GM12878 (cell line): ENCODE results near the gene ANK3. TPM values are rescaled to one million over a fixed set of nuclear protein-coding genes. Genes with fewer than 3 reads are reported as not detected.

Experiments used
- ATAC-seq: fragments of 200-7000 bp; cut with Tn5 transposase; 3 replicates; pipeline ENCODE4 v1.9.1; 2020; ENCODE audit warnings: mild to moderate bottlenecking, moderate library complexity
- BruUV-seq: library from RNA; stranded (reverse); fragments of 400-500 nt; replicated peaks from 2 replicates; lab custom pipeline; 2021; lab: Mats Ljungman, UMichigan
- CTCF ChIA-PET: fragments of 300-600 bp; sonication (Branson Sonifier 250); formaldehyde crosslinking; extraction: SDS; loops from one replicate; lab custom pipeline; 2021; ENCODE audit warnings: inconsistent platforms; lab: Yijun Ruan, JAX
- POLR2A ChIA-PET: fragments of 350-600 bp; formaldehyde crosslinking; extraction: SDS; loops from one replicate; lab custom pipeline; 2021; ENCODE audit warnings: inconsistent platforms; lab: Charles Lee
- RAD21 ChIA-PET: fragments of 300-600 bp; sonication (Branson Sonifier 250); formaldehyde crosslinking; loops from one replicate; lab custom pipeline; 2023; ENCODE audit warnings: antibody characterized with exemption; ENCODE audit not compliant: unreplicated experiment; lab: Charles Lee
- SMC1A ChIA-PET: fragments of 300-600 bp; sonication (Branson Sonifier 250); formaldehyde crosslinking; loops from one replicate; lab custom pipeline; 2023; ENCODE audit not compliant: unreplicated experiment, uncharacterized antibody; lab: Charles Lee
- DNase-seq: peaks from one replicate; pipeline ENCODE4 v3.0.0-alpha.2; 2011; ENCODE audit warnings: low read depth, low spot score
- FAIRE-seq: peaks from 3 replicates; lab custom pipeline; 2011; peaks lifted over from hg19 to GRCh38; lab: Jason Lieb, UNC
- H2AFZ ChIP-seq: 2 replicates; pipeline ENCODE4 v1.6.0; 2011; ENCODE audit warnings: low read depth, low read length, control low read depth; ENCODE audit not compliant: control insufficient read depth
- H3K27ac ChIP-seq: 2 replicates; pipeline ENCODE4 v1.5.1; 2011; ENCODE audit warnings: control low read depth; ENCODE audit not compliant: control insufficient read depth, insufficient read depth
- H3K27me3 ChIP-seq, 2 experiments: replicated peaks in 1 of 2; 2 replicates each; pipeline versions ENCODE4 v1.6.0 to v1.6.1; 2011; ENCODE audit warnings: low read length in 1 of 2; ENCODE audit not compliant: control insufficient read depth in 2 of 2, insufficient read depth in 2 of 2
- H3K36me3 ChIP-seq, 2 experiments: 2 replicates each; pipeline ENCODE4 v1.5.1; 2011; ENCODE audit warnings: low read length in 1 of 2; ENCODE audit not compliant: control insufficient read depth in 2 of 2, insufficient read depth in 2 of 2
- H3K4me1 ChIP-seq: 2 replicates; pipeline ENCODE4 v1.6.1; 2011; ENCODE audit warnings: mild to moderate bottlenecking, low read length, moderate library complexity, mixed read lengths; ENCODE audit not compliant: control insufficient read depth, insufficient read depth
- H3K4me2 ChIP-seq: 2 replicates; pipeline ENCODE4 v1.6.0; 2011; ENCODE audit warnings: control low read depth; ENCODE audit not compliant: control insufficient read depth, insufficient read depth
- H3K4me3 ChIP-seq: fragments of 200-600 bp; sonication (generic); 2 replicates; pipeline ENCODE4 v1.5.1; 2016
- H3K79me2 ChIP-seq: 2 replicates; pipeline ENCODE4 v1.6.0; 2011; ENCODE audit warnings: low read length; ENCODE audit not compliant: control insufficient read depth, insufficient read depth
- H3K9ac ChIP-seq: 2 replicates; pipeline ENCODE4 v1.8.0; 2011; ENCODE audit warnings: low read length, control low read depth, mixed read lengths; ENCODE audit not compliant: control insufficient read depth, insufficient read depth
- H3K9me3 ChIP-seq: replicated peaks from 3 replicates; pipeline ENCODE4 v1.5.1; 2011; ENCODE audit warnings: mild to moderate bottlenecking, low read length; ENCODE audit not compliant: control insufficient read depth, insufficient read depth
- H4K20me1 ChIP-seq: 2 replicates; pipeline ENCODE4 v1.6.0; 2011; ENCODE audit not compliant: control insufficient read depth, insufficient read depth
- ATF7 ChIP-seq: fragments of 450-650 bp; IDR thresholded peaks from 2 replicates; pipeline ENCODE4 v1.6.1; 2016; ENCODE audit warnings: low read depth, mild to moderate bottlenecking
- BCL11A ChIP-seq: IDR thresholded peaks from 2 replicates; pipeline ENCODE4 v1.6.1; 2011; ENCODE audit warnings: low read depth, low read length
- CBX3 ChIP-seq: fragments of 200-600 bp; sonication (generic); IDR thresholded peaks from 2 replicates; pipeline ENCODE4 v1.6.1; 2016; ENCODE audit warnings: low read depth, borderline replicate concordance
- CHD1 ChIP-seq: IDR thresholded peaks from 2 replicates; pipeline ENCODE4 v1.6.1; 2012; ENCODE audit warnings: low read depth, low read length, improper control_type of control experiment
- CREM ChIP-seq: IDR thresholded peaks from 2 replicates; pipeline ENCODE4 v1.6.1; 2014; ENCODE audit warnings: antibody characterized with exemption, low read depth
- FOXM1 ChIP-seq: IDR thresholded peaks from 2 replicates; pipeline ENCODE4 v1.6.1; 2012; ENCODE audit warnings: low read depth, mild to moderate bottlenecking, inconsistent platforms, low read length, moderate library complexity
- HDAC2 ChIP-seq: fragments of 200-600 bp; sonication (generic); IDR thresholded peaks from 2 replicates; pipeline ENCODE4 v1.6.1; 2017
- HDGF ChIP-seq: fragments of 450-650 bp; IDR thresholded peaks from 2 replicates; pipeline ENCODE4 v1.6.1; 2016; ENCODE audit warnings: antibody characterized with exemption
- IKZF1 ChIP-seq: fragments of 450-650 bp; conservative IDR thresholded peaks from 2 replicates; pipeline ENCODE4 v1.6.1; 2017; ENCODE audit warnings: antibody characterized with exemption, mild to moderate bottlenecking
- JUNB ChIP-seq: IDR thresholded peaks from 2 replicates; pipeline ENCODE4 v1.6.1; 2016; ENCODE audit warnings: antibody characterized with exemption, mild to moderate bottlenecking
- MEF2A ChIP-seq: IDR thresholded peaks from 2 replicates; pipeline ENCODE4 v1.6.1; 2011; ENCODE audit warnings: low read depth, mild to moderate bottlenecking, low read length, moderate library complexity; ENCODE audit not compliant: insufficient read depth
- NBN ChIP-seq: fragments of 450-650 bp; IDR thresholded peaks from 2 replicates; pipeline ENCODE4 v1.6.1; 2016
- NFIC ChIP-seq: IDR thresholded peaks from 2 replicates; pipeline ENCODE4 v1.6.1; 2012; ENCODE audit warnings: low read depth, mild to moderate bottlenecking, inconsistent platforms, low read length, moderate library complexity
- RUNX3 ChIP-seq: IDR thresholded peaks from 2 replicates; pipeline ENCODE4 v1.6.1; 2012; ENCODE audit warnings: low read length, inconsistent platforms
- SMARCA5 ChIP-seq: fragments of 450-650 bp; IDR thresholded peaks from 2 replicates; pipeline ENCODE4 v1.6.1; 2017; ENCODE audit warnings: mild to moderate bottlenecking
- TARDBP ChIP-seq: IDR thresholded peaks from 2 replicates; pipeline ENCODE4 v1.6.1; 2016; ENCODE audit warnings: borderline replicate concordance
- ZNF207 ChIP-seq: fragments of 450-650 bp; IDR thresholded peaks from 2 replicates; pipeline ENCODE4 v1.6.1; 2014; ENCODE audit warnings: antibody characterized with exemption, mild to moderate bottlenecking, borderline replicate concordance
- ZNF217 ChIP-seq: fragments of 450-650 bp; IDR thresholded peaks from 2 replicates; pipeline ENCODE4 v1.6.1; 2017; ENCODE audit warnings: antibody characterized with exemption, mild to moderate bottlenecking
- ZNF274 ChIP-seq: IDR thresholded peaks from one replicate; pipeline ENCODE4 v1.8.0; 2011; ENCODE audit not compliant: insufficient read length, insufficient read depth
- ZZZ3 ChIP-seq: IDR thresholded peaks from 2 replicates; pipeline ENCODE4 v1.6.1; 2011; ENCODE audit warnings: low read depth; ENCODE audit not compliant: control insufficient read depth, insufficient read length
- WGBS: methylation state at CpG from one replicate; pipeline ENCODE4 v1.1.6; 2016; ENCODE audit warnings: low lambda C conversion rate; ENCODE audit not compliant: insufficient replicate concordance, insufficient coverage; ENCODE audit errors: missing lambda C conversion rate; 5-methylcytosine and 5-hydroxymethylcytosine counted together
- in situ Hi-C: fragments of 300-500 bp; cut with MboI; formaldehyde crosslinking; loops from 9 replicates; pipeline ENCODE4 v1.14.3; 2018; ENCODE audit warnings: mixed read lengths
- intact Hi-C: fragments of 100-400 bp; cut with micrococcal nuclease; formaldehyde crosslinking; loops from one replicate; pipeline ENCODE4 v1.14.2; 2022; ENCODE audit not compliant: unreplicated experiment
- polyA plus RNA-seq, 11 experiments: library from polyadenylated mRNA; depleted of rRNA in 4 of 11; unstranded in 6 of 11; stranded (reverse) in 5 of 11; fragments of >200 nt; fragmentation: Nextera tagmentation in 4 of 11; fragmentation: Illumina TruSeq in 1 of 11; extraction: Ambion mirVana in 4 of 11; extraction: Trizol in 1 of 11; gene quantifications; 1 replicate in 1 of 11; 2 replicates in 10 of 11; pipeline versions ENCODE4 v1.2.1 to v1.2.3, GENCODE V29; 2011 to 2016; ENCODE audit warnings: inconsistent platforms in 2 of 11, missing spikeins in 2 of 11, low read depth in 1 of 11
- total RNA-seq, 4 experiments: library from RNA; depleted of rRNA in 3 of 4; stranded (reverse); fragments of >200 nt in 3 of 4; fragmentation: Illumina TruSeq in 1 of 4; extraction: Trizol in 1 of 4; gene quantifications; 2 replicates each; pipeline versions ENCODE4 v1.2.1 to v1.2.3, GENCODE V29; 2013 to 2021
- TF ChIP-seq, protein P1 (sequence below): IDR thresholded peaks from 2 replicates; pipeline ENCODE4 v1.6.1; 2012; ENCODE audit warnings: low read length, inconsistent platforms
- TF ChIP-seq, protein P2 (sequence below): fragments of 450-650 bp; IDR thresholded peaks from 2 replicates; pipeline ENCODE4 v1.6.1; 2016; ENCODE audit warnings: mild to moderate bottlenecking

ANK3 gene
- total and polyA plus RNA-seq, 10 of the 15 experiments (the other 5 are each of a cell fraction or from before 2014, with no cell fraction given): 0.06 to 0.82 (median 0.20) TPM; not detected in 2

DNA sequence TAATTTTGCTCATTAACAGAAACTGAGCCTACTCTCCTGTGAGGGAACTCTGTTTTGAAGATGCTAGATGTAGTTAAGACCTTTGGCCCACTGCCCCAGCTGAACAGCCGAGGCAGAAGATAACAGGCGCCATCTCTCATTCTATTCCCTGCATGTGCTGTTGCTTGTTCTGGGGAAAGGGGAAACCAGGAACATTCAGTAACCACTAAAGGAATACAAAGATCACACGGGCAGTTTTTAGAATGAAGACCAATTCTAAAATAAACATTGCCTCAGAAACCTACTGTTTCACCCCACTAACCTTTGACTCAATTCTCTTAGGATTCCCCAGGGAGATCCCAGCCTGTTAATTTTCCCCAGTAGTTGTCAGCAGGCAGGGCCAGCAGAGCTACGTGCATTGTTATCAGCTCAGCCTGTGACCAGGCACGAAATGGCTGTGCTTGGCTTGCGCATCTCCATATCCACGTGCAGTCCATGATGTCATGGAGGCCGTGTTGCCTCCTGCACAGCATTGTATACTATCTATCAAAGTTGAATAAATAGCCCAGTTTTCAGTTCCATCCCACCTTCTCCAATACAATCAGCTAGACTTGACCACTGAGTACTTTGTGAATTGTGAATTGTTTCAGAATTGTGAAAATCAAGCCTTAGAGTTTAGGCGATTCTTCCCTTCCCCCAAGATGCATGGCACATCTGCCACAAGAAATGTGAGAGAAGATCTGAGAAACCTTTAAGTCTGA, 36.0 kb downstream of the ANK3 start:
- no peak for FAIRE-seq
- no peak for TF ChIP-seq ZNF207
- TF ChIP-seq, protein P1, sequence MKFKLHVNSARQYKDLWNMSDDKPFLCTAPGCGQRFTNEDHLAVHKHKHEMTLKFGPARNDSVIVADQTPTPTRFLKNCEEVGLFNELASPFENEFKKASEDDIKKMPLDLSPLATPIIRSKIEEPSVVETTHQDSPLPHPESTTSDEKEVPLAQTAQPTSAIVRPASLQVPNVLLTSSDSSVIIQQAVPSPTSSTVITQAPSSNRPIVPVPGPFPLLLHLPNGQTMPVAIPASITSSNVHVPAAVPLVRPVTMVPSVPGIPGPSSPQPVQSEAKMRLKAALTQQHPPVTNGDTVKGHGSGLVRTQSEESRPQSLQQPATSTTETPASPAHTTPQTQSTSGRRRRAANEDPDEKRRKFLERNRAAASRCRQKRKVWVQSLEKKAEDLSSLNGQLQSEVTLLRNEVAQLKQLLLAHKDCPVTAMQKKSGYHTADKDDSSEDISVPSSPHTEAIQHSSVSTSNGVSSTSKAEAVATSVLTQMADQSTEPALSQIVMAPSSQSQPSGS: peak; percentile 65
- TF ChIP-seq IKZF1: peak; percentile 37; the same call in 1 of the 2 replicates
- peak; percentile 50; the same call in 1 of the 2 replicates for TF ChIP-seq ATF7
- TF ChIP-seq TARDBP: no peak
- TF ChIP-seq HDAC2: no peak
- TF ChIP-seq RUNX3: peak; percentile 59
- no peak for TF ChIP-seq CHD1
- no peak for TF ChIP-seq SMARCA5
- no peak for TF ChIP-seq CBX3
- peak; percentile 35; the same call in 1 of the 2 replicates for TF ChIP-seq JUNB
- TF ChIP-seq, protein P2, sequence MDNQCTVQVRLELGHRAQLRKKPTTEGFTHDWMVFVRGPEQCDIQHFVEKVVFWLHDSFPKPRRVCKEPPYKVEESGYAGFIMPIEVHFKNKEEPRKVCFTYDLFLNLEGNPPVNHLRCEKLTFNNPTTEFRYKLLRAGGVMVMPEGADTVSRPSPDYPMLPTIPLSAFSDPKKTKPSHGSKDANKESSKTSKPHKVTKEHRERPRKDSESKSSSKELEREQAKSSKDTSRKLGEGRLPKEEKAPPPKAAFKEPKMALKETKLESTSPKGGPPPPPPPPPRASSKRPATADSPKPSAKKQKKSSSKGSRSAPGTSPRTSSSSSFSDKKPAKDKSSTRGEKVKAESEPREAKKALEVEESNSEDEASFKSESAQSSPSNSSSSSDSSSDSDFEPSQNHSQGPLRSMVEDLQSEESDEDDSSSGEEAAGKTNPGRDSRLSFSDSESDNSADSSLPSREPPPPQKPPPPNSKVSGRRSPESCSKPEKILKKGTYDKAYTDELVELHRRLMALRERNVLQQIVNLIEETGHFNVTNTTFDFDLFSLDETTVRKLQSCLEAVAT: no peak
- TF ChIP-seq NFIC: peak; percentile 60
- TF ChIP-seq NBN: no peak
- 0 out of 2 replicates have a peak, but pooled peaks have one; percentile 37 for TF ChIP-seq BCL11A
- no peak for TF ChIP-seq ZZZ3
- TF ChIP-seq HDGF: no peak
- peak; percentile 57; the same call in 1 of the 2 replicates for TF ChIP-seq CREM
- TF ChIP-seq ZNF217: no peak
- TF ChIP-seq FOXM1: peak; percentile 79; the same call in 1 of the 2 replicates
- 0 out of 2 replicates have a peak, but pooled peaks have one; percentile 37 for TF ChIP-seq MEF2A
- no peak for TF ChIP-seq ZNF274

More for the DNA sequence above, 36.0 kb downstream of the ANK3 start:
- DNase-seq (no peak), ATAC-seq (peak; percentile 16)
- intact Hi-C loops (loop anchor here (5.0 to 10.0 kb wide), 4 partner anchors 54 to 1969 kb away; partner anchors contain the start of genes CCDC6 and TFAM), in situ Hi-C loops (no loop called here)
- Histone ChIP-seq H3K4me2 (peak overlapping the region; percentile 49), H3K4me3 (no peak overlapping the region), H3K27ac (no peak overlapping the region), H4K20me1 (no peaks in the 10 kb centered on the region), H3K9ac (no peak overlapping the region), H2AFZ (no peak overlapping the region), H3K36me3 (no peaks in the 10 kb centered on the region), H3K4me1 (peaks cover 34% of the 10 kb centered on the region), H3K9me3 (no peaks in the 10 kb centered on the region), H3K27me3 (no peaks in the 10 kb centered on the region), H3K79me2 (no peaks in the 10 kb centered on the region)
- WGBS: 57% methylated on average over 9 of the region's 9 CpGs
- no TSS peak for BruUV-seq
- ChIA-PET SMC1A (interaction anchor here (1.1 to 4.6 kb wide), 4 partner anchors 76 to 116 kb away, joined by 3 to 24 read pairs (median 17); no protein-coding TSS in a partner anchor), POLR2A (interaction anchor here (0.6 kb wide), 1 partner anchor 1787 kb away, joined by 4 read pairs; no protein-coding TSS in a partner anchor), RAD21 (interaction anchor here (1.0 to 2.0 kb wide), 4 partner anchors 75 to 115 kb away, joined by 3 to 9 read pairs (median 4); no protein-coding TSS in a partner anchor), CTCF (interaction anchor here (1.0 to 7.0 kb wide), 3 partner anchors 18 to 116 kb away, joined by 3 to 47 read pairs (median 7); no protein-coding TSS in a partner anchor)
